Measurements from ENCODE around the gene MEIOSIN. TPM values are rescaled to one million over a fixed set of nuclear protein-coding genes. Genes with fewer than 3 reads are reported as not detected.
"Not testable (repeated sequence)": the region's sequence is repeated elsewhere in the genome, so short reads cannot be mapped to it uniquely, and the experiment has no call there.

The MEIOSIN gene
- total RNA-seq, 1 donor from 2014 or later, result not detected

GRCh38 chr19:45717131-45717982 lies 15.9 kb upstream of the MEIOSIN start:
- intact Hi-C loops (cut with micrococcal nuclease), result loop anchor here (1.0 to 5.0 kb wide), 8 partner anchors 13 to 311 kb away; partner anchors contain the start of genes DMWD, FBXO46, IRF2BP1 and OPA3

- intact Hi-C loops (cut with micrococcal nuclease), result loop anchor here (1.0 to 5.0 kb wide), 8 partner anchors 12 to 312 kb away; partner anchors contain the start of genes DMWD, FBXO46, IRF2BP1 and OPA3
Observed at GRCh38 chr19:45717983-45718650, 15.1 kb upstream of the MEIOSIN start.

- intact Hi-C loops (cut with micrococcal nuclease), result not testable (repeated sequence)
Observed at GRCh38 chr19:45720065-45720464, 13.2 kb upstream of the MEIOSIN start.

GRCh38 chr19:45728683-45729082 lies 4.6 kb upstream of the MEIOSIN start:
- intact Hi-C loops (cut with micrococcal nuclease), result not testable (repeated sequence)

- intact Hi-C loops (cut with micrococcal nuclease), result loop anchor here (1.0 to 2.0 kb wide), 5 partner anchors 13 to 157 kb away; partner anchors contain the start of genes IRF2BP1, OPA3, SIX5 and SYMPK
Observed at GRCh38 chr19:45729800-45730290, 3.4 kb upstream of the MEIOSIN start.

- intact Hi-C loops (cut with micrococcal nuclease), result loop anchor here (1.0 to 2.0 kb wide), 5 partner anchors 13 to 156 kb away; partner anchors contain the start of genes IRF2BP1, OPA3, SIX5 and SYMPK
Observed at GRCh38 chr19:45730368-45731288, 2.6 kb upstream of the MEIOSIN start, which contains the start of gene FBXO46. Gene FBXO46, minus strand, starts transcription at chr19:45730896. Its CDS starts 17,401 bp downstream, at chr19:45713495.

GRCh38 chr19:45739498-45740439 lies 6.5 kb downstream of the MEIOSIN start:
- intact Hi-C loops (cut with micrococcal nuclease), result no loop called here

- intact Hi-C loops (cut with micrococcal nuclease), result no loop called here
Observed at GRCh38 chr19:45742969-45743368, 9.7 kb downstream of the MEIOSIN start.

GRCh38 chr19:45745606-45746005 lies 12.4 kb downstream of the MEIOSIN start:
- intact Hi-C loops (cut with micrococcal nuclease), result no loop called here

- intact Hi-C loops (cut with micrococcal nuclease), result no loop called here
Observed at GRCh38 chr19:45746866-45747265, 13.6 kb downstream of the MEIOSIN start.

GRCh38 chr19:45747513-45747912 lies 14.3 kb downstream of the MEIOSIN start:
- intact Hi-C loops (cut with micrococcal nuclease), result no loop called here

GRCh38 chr19:45751483-45751882 lies 18.2 kb downstream of the MEIOSIN start:
- intact Hi-C loops (cut with micrococcal nuclease), result not testable (repeated sequence)

GRCh38 chr19:45752639-45753038 lies 19.4 kb downstream of the MEIOSIN start:
- intact Hi-C loops (cut with micrococcal nuclease), result no loop called here

- intact Hi-C loops (cut with micrococcal nuclease), result no loop called here
Observed at GRCh38 chr19:45753548-45753947, 20.3 kb downstream of the MEIOSIN start.

- intact Hi-C loops (cut with micrococcal nuclease), result no loop called here
Observed at GRCh38 chr19:45754323-45754722, 21.1 kb downstream of the MEIOSIN start.

GRCh38 chr19:45757695-45758094 lies 24.5 kb downstream of the MEIOSIN start:
- intact Hi-C loops (cut with micrococcal nuclease), result no loop called here

GRCh38 chr19:45758921-45759320 lies 25.7 kb downstream of the MEIOSIN start:
- intact Hi-C loops (cut with micrococcal nuclease), result no loop called here

GRCh38 chr19:45761714-45762113 lies 28.5 kb downstream of the MEIOSIN start:
- intact Hi-C loops (cut with micrococcal nuclease), result no loop called here

GRCh38 chr19:45762870-45763631 lies 29.8 kb downstream of the MEIOSIN start:
- intact Hi-C loops (cut with micrococcal nuclease), result no loop called here
